Mucosa of descending colon (tissue), 3 donors: Measurements from ENCODE around the gene ZBTB20. TPM values are rescaled to one million over a fixed set of nuclear protein-coding genes. Genes with fewer than 3 reads are reported as not detected.

Experiments used
- ATAC-seq: fragments of 200-7000 bp; cut with Tn5 transposase; one replicate; pipeline ENCODE4 v1.9.1; 2020; ENCODE audit warnings: mild to moderate bottlenecking, moderate library complexity
- DNase-seq, 3 donors: peaks; one replicate each; pipeline ENCODE4 v3.0.0-alpha.2; 2020
- H3K36me3 ChIP-seq: fragments of 200-600 bp; one replicate; pipeline ENCODE4 v1.8.0; 2021; ENCODE audit warnings: low read depth, mild to moderate bottlenecking
- H3K4me1 ChIP-seq: fragments of 200-600 bp; one replicate; pipeline ENCODE4 v1.8.0; 2021; ENCODE audit warnings: low read depth, mild to moderate bottlenecking
- H3K4me3 ChIP-seq: fragments of 200-600 bp; one replicate; pipeline ENCODE4 v1.8.0; 2021; ENCODE audit warnings: mild to moderate bottlenecking
- H3K9me3 ChIP-seq: fragments of 200-600 bp; one replicate; pipeline ENCODE4 v1.8.0; 2021; ENCODE audit warnings: mild to moderate bottlenecking
- CTCF ChIP-seq: fragments of 200-600 bp; IDR thresholded peaks from one replicate; pipeline ENCODE4 v1.8.0; 2022; ENCODE audit warnings: antibody characterized with exemption, mild to moderate bottlenecking
- intact Hi-C, 2 donors: fragments of 100-400 bp; cut with DNase I in 1 of 2; cut with micrococcal nuclease in 1 of 2; formaldehyde crosslinking; loops; one replicate each; pipeline versions ENCODE4 v1.11.0 to v1.11.1; 2022; cut with DNase I, micrococcal nuclease
- total RNA-seq, 3 donors: library from RNA; stranded (reverse); fragmentation: NEBNext Ultra II Directional in 2 of 3; extraction: Animal tissue kit (Norgen Biotek cat#: 25700) in 2 of 3; gene quantifications; one replicate each; pipeline versions ENCODE4 v1.2.1 to v1.2.4, GENCODE V29; 2021 to 2023
- donor health status: DM: no; HTN: no; CAD: no; lungs with moderate emphysema.
- donor health status: DM: no; HTN: no; CAD: no.
- donor health status: DM: no; HTN: yes; CAD: no.

The ZBTB20 gene
- total RNA-seq, 3 donors from 2014 or later: 30.6 to 85.6 (median 37.3) TPM

- H3K4me3 ChIP-seq: no peak overlapping the region
- H3K9me3 ChIP-seq: no peaks in the 10 kb centered on the region
- TF ChIP-seq CTCF: no peak
- H3K36me3 ChIP-seq: no peaks in the 10 kb centered on the region
- H3K4me1 ChIP-seq: no peaks in the 10 kb centered on the region
- no peak for DNase-seq
- no peak for ATAC-seq
- intact Hi-C loops: no loop called here
Measured at GRCh38 chr3:114550165-114550564, 596.9 kb downstream of the ZBTB20 start.

- no peak overlapping the region for H3K4me3 ChIP-seq
- no peak for TF ChIP-seq CTCF
- H3K4me1 ChIP-seq: no peaks in the 10 kb centered on the region
- intact Hi-C loops: no loop called here
- H3K36me3 ChIP-seq: no peaks in the 10 kb centered on the region
- no peaks in the 10 kb centered on the region for H3K9me3 ChIP-seq
- ATAC-seq: no peak
- DNase-seq: no peak
Measured at GRCh38 chr3:114545193-114545592, 601.9 kb downstream of the ZBTB20 start.

GRCh38 chr3:114542359-114542758 lies 604.7 kb downstream of the ZBTB20 start:
- Histone ChIP-seq H3K36me3 (no peaks in the 10 kb centered on the region), H3K4me1 (no peaks in the 10 kb centered on the region), H3K9me3 (no peaks in the 10 kb centered on the region), H3K4me3 (no peak overlapping the region)
- intact Hi-C loops: no loop called here
- DNase-seq (no peak), ATAC-seq (no peak)
- no peak for TF ChIP-seq CTCF

GRCh38 chr3:114539525-114539924 lies 607.6 kb downstream of the ZBTB20 start:
- Histone ChIP-seq H3K36me3 (no peaks in the 10 kb centered on the region), H3K4me3 (no peak overlapping the region), H3K9me3 (no peaks in the 10 kb centered on the region), H3K4me1 (no peaks in the 10 kb centered on the region)
- DNase-seq (no peak), ATAC-seq (no peak)
- intact Hi-C loops: no loop called here
- no peak for TF ChIP-seq CTCF

GRCh38 chr3:114538211-114538610 lies 608.9 kb downstream of the ZBTB20 start:
- H3K4me1 ChIP-seq: no peaks in the 10 kb centered on the region

More at GRCh38 chr3:114538211-114538610, 608.9 kb downstream of the ZBTB20 start:
- no peak overlapping the region for H3K4me3 ChIP-seq
- intact Hi-C loops: no loop called here
- H3K9me3 ChIP-seq: no peaks in the 10 kb centered on the region
- DNase-seq (no peak), ATAC-seq (no peak)
- no peaks in the 10 kb centered on the region for H3K36me3 ChIP-seq
- TF ChIP-seq CTCF: no peak
